ENCODE data around the gene PSPN.

DNA sequence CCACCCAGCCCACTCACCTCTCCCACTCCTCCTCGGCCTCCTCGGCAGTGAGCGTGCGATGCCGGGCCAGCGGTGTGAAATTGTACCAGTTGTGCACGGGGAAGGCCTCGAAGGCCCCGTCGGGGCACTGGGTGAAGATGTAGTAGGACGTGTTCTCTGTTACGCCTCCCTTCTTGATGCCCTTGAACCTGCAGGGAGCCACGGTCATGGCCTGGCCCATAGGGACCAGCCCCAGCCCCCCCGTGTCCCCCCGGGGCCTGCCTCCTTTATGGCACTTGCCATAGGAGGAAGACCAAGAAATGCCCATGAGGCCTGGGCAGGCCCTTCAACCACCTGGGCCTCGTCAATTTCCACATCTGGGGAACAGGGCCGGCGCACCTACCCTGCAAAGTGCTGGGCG is 11.6 kb upstream of the PSPN start:
- TF ChIP-seq POLR2A (IDR thresholded peaks at IDR 0.05; ENCODE audit: insufficient read depth in 1 of 2, low read depth in 2 of 2, low read length in 2 of 2) (no peak), GTF3A (CRISPR knock-in tag; conservative IDR thresholded peaks at IDR 0.05) (no peak), GABPA (IDR thresholded peaks at IDR 0.05; ENCODE audit: low read depth, low read length) (no peak), GABPA (CRISPR knock-in tag; IDR thresholded peaks at IDR 0.05; ENCODE audit: low read depth) (no peak)

Measured in HepG2 (cell line).